HCT116 (cell line): ENCODE measurements around the gene RBM33. TPM values are rescaled to one million over a fixed set of nuclear protein-coding genes. Genes with fewer than 3 reads are reported as not detected.

Experiments used
- ATAC-seq: fragments of 200-7000 bp; cut with Tn5 transposase; 2 replicates; pipeline ENCODE4 v1.9.1; 2020; ENCODE audit warnings: mild to moderate bottlenecking, moderate library complexity
- BruUV-seq: library from RNA; stranded (reverse); fragments of 400-500 nt; replicated peaks from 2 replicates; lab custom pipeline; 2021; lab: Mats Ljungman, UMichigan
- CTCF ChIA-PET: fragments of 300-600 bp; sonication (Branson Sonifier 250); formaldehyde crosslinking; loops from one replicate; lab custom pipeline; 2021; ENCODE audit warnings: antibody characterized with exemption; lab: Charles Lee
- POLR2A ChIA-PET: fragments of 300-600, 350-600 bp; sonication (Branson Sonifier 250); formaldehyde crosslinking; loops from one replicate; lab custom pipeline; 2021; ENCODE audit warnings: antibody characterized with exemption; lab: Charles Lee
- RAD21 ChIA-PET, 2 experiments: fragments of 300-600 bp; sonication (Branson Sonifier 250); formaldehyde crosslinking; loops; one replicate each; lab custom pipeline; 2023; ENCODE audit warnings: low total read pairs in 2 of 2; ENCODE audit not compliant: uncharacterized antibody in 2 of 2, unreplicated experiment in 2 of 2, low non-redundant PET in 1 of 2; lab: Charles Lee
- DNase-seq: peaks from one replicate; pipeline ENCODE4 v3.0.0-alpha.2; 2010; ENCODE audit warnings: low read depth, low spot score
- H2AFZ ChIP-seq: fragments of 200-600 bp; shearing (Covaris generic), sonication (generic); 2 replicates; pipeline ENCODE4 v1.6.1; 2017; ENCODE audit warnings: low read depth, mixed run types, mixed read lengths, antibody characterized with exemption, low read length; ENCODE audit not compliant: poor library complexity, severe bottlenecking
- H3K27ac ChIP-seq: 2 replicates; pipeline ENCODE4 v1.5.1; 2012; ENCODE audit warnings: low read depth, low read length
- H3K27me3 ChIP-seq: fragments of 200-600 bp; sonication (generic); 2 replicates; pipeline ENCODE4 v1.6.1; 2016; ENCODE audit warnings: mixed run types, low read length, mixed read lengths; ENCODE audit not compliant: insufficient read depth
- H3K36me3 ChIP-seq, 2 experiments: fragments of 200-500 bp in 1 of 2; fragments of 200-600 bp in 1 of 2; sonication (Bioruptor generic) in 1 of 2; sonication (generic) in 1 of 2; 2 replicates each; pipeline versions ENCODE4 v1.5.1 to v1.6.1; 2014 to 2016; ENCODE audit warnings: low read length in 2 of 2, inconsistent platforms in 1 of 2, mixed read lengths in 1 of 2, mixed run types in 1 of 2; ENCODE audit not compliant: insufficient read depth in 2 of 2, control insufficient read depth in 1 of 2
- H3K4me1 ChIP-seq, 2 experiments: fragments of 200-600 bp in 1 of 2; sonication (generic) in 1 of 2; 2 replicates each; pipeline versions ENCODE4 v1.5.1 to v1.6.1; 2012 to 2017; ENCODE audit warnings: low read length in 2 of 2, inconsistent platforms in 1 of 2, mild to moderate bottlenecking in 1 of 2, mixed read lengths in 1 of 2, mixed run types in 1 of 2, moderate library complexity in 1 of 2; ENCODE audit not compliant: insufficient read depth in 2 of 2, control insufficient read depth in 1 of 2
- H3K4me2 ChIP-seq: fragments of 200-600 bp; sonication (generic); 2 replicates; pipeline ENCODE4 v1.6.1; 2017; ENCODE audit warnings: mixed run types, low read length, mixed read lengths
- H3K4me3 ChIP-seq, 2 experiments: fragments of 200-600 bp in 1 of 2; sonication (generic) in 1 of 2; replicated peaks in 1 of 2; 2 replicates each; pipeline ENCODE4 v1.5.1; 2011 to 2016; ENCODE audit warnings: low read length in 2 of 2, control low read depth in 1 of 2, low read depth in 1 of 2, mild to moderate bottlenecking in 1 of 2, mixed read lengths in 1 of 2, mixed run types in 1 of 2
- H3K79me2 ChIP-seq: fragments of 200-600 bp; sonication (generic); 2 replicates; pipeline ENCODE4 v1.6.1; 2017; ENCODE audit warnings: mild to moderate bottlenecking, mixed run types, low read length, moderate library complexity, mixed read lengths; ENCODE audit not compliant: insufficient read depth
- H3K9ac ChIP-seq: fragments of 200-600 bp; sonication (generic); 2 replicates; pipeline ENCODE4 v1.6.1; 2016; ENCODE audit warnings: low read length, mixed read lengths
- H3K9me2 ChIP-seq: fragments of 200-600 bp; sonication (generic), shearing (Covaris generic); 2 replicates; pipeline ENCODE4 v1.6.1; 2017; ENCODE audit warnings: mixed run types, mild to moderate bottlenecking, moderate library complexity; ENCODE audit not compliant: insufficient read depth
- H3K9me3 ChIP-seq, 2 experiments: fragments of 200-500 bp in 1 of 2; fragments of 200-600 bp in 1 of 2; sonication (Bioruptor generic) in 1 of 2; sonication (generic) in 1 of 2; 2 replicates each; pipeline ENCODE4 v1.6.1; 2014 to 2017; ENCODE audit warnings: low read length in 2 of 2, mixed read lengths in 2 of 2, inconsistent platforms in 1 of 2, low read depth in 1 of 2, mild to moderate bottlenecking in 1 of 2, mixed run types in 1 of 2, moderate library complexity in 1 of 2; ENCODE audit not compliant: control insufficient read depth in 1 of 2, insufficient read depth in 1 of 2
- H4K20me1 ChIP-seq: fragments of 200-600 bp; sonication (generic), shearing (Covaris generic); 2 replicates; pipeline ENCODE4 v1.6.1; 2017; ENCODE audit warnings: mixed run types, mild to moderate bottlenecking, moderate library complexity; ENCODE audit not compliant: insufficient read depth
- CBX3 ChIP-seq: IDR thresholded peaks from 2 replicates; pipeline ENCODE4 v1.6.1; 2012; ENCODE audit warnings: low read depth
- CEBPB ChIP-seq: IDR thresholded peaks from 2 replicates; pipeline ENCODE4 v1.6.1; 2012; ENCODE audit warnings: low read depth
- EZH2phosphoT487 ChIP-seq: fragments of 200-600 bp; IDR thresholded peaks from 2 replicates; pipeline ENCODE4 v1.6.1; 2018; ENCODE audit warnings: antibody characterized with exemption, borderline replicate concordance
- REST ChIP-seq: IDR thresholded peaks from 2 replicates; pipeline ENCODE4 v1.6.1; 2012; ENCODE audit warnings: low read depth
- SIN3A ChIP-seq: IDR thresholded peaks from 2 replicates; pipeline ENCODE4 v1.6.1; 2012; ENCODE audit warnings: low read depth
- ZNF274 ChIP-seq: fragments of 200-500 bp; sonication (Bioruptor generic); IDR thresholded peaks from 2 replicates; pipeline ENCODE4 v1.6.1; 2014; ENCODE audit warnings: mild to moderate bottlenecking, low read depth, low read length, inconsistent platforms
- intact Hi-C: fragments of 100-400 bp; cut with micrococcal nuclease; formaldehyde crosslinking; loops from 2 replicates; pipeline ENCODE4 v1.10.0; 2022
- total RNA-seq: library from RNA; stranded (reverse); gene quantifications from one replicate; pipeline ENCODE4 v1.2.1, GENCODE V29; 2021; ENCODE audit not compliant: unreplicated experiment
- TF ChIP-seq, protein P1 (sequence below): IDR thresholded peaks from 2 replicates; pipeline ENCODE4 v1.6.1; 2011; ENCODE audit warnings: mild to moderate bottlenecking, low read length, moderate library complexity; ENCODE audit not compliant: insufficient replicate concordance; ENCODE audit errors: extremely low read depth

RBM33 gene
- total RNA-seq, 1 experiment from 2014 or later: 64.3 TPM

DNA sequence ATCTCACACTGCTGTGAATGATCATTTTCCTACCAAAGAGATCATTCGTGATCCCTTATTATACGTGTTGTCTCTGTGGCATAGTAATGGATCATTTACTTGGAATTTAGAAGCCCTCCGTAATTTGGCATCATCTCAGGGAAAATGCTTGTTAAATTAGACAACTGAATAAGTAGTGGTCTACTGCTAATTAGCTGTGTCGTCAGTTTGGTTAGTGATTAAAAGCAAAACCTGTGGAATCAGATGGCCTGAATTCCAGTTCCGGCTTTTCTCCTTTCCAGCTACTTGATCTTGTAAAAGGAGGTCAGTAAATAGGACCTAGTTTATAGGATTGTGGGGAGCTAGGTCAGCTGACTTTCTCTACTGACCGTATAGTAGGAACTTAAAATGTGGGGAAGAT, 65.6 kb downstream of the RBM33 start:
- Histone ChIP-seq H3K4me3 (no peak overlapping the region), H3K4me2 (no peak overlapping the region), H3K27ac (no peak overlapping the region), H3K9me3 (no peaks in the 10 kb centered on the region), H3K4me1 (no peaks in the 10 kb centered on the region)
- CTCF ChIA-PET: no interaction called here
- DNase-seq: no peak
- TF ChIP-seq CBX3 (no peak), SIN3A (no peak), CEBPB (no peak), EZH2phosphoT487 (no peak)
- TF ChIP-seq, all 23 proteins: peak for 0
- BruUV-seq: no TSS peak
- Histone ChIP-seq H3K9me2 (no peaks in the 10 kb centered on the region), H3K27me3 (no peaks in the 10 kb centered on the region), H3K9ac (no peak overlapping the region), H4K20me1 (no peaks in the 10 kb centered on the region; the same call in 1 of the 2 replicates), H3K79me2 (peaks cover 43% of the 10 kb centered on the region), H3K36me3 (peaks cover 8 to 27% of the 10 kb centered on the region in 2 experiments; a peak in 3 of 4 replicates), H2AFZ (no peak overlapping the region)
- RAD21 ChIA-PET: no interaction called here
- POLR2A ChIA-PET: no interaction called here
- no peak for ATAC-seq
- intact Hi-C loops: no loop called here

GRCh38 chr7:155710530-155710929, 66.1 kb downstream of the RBM33 start:
- no peaks in the 10 kb centered on the region for H3K9me2 ChIP-seq
- H3K27me3 ChIP-seq: no peaks in the 10 kb centered on the region
- BruUV-seq: no TSS peak
- H3K4me3 ChIP-seq: no peak overlapping the region
- TF ChIP-seq ZNF274: no peak
- TF ChIP-seq REST: no peak
- TF ChIP-seq, protein P1, sequence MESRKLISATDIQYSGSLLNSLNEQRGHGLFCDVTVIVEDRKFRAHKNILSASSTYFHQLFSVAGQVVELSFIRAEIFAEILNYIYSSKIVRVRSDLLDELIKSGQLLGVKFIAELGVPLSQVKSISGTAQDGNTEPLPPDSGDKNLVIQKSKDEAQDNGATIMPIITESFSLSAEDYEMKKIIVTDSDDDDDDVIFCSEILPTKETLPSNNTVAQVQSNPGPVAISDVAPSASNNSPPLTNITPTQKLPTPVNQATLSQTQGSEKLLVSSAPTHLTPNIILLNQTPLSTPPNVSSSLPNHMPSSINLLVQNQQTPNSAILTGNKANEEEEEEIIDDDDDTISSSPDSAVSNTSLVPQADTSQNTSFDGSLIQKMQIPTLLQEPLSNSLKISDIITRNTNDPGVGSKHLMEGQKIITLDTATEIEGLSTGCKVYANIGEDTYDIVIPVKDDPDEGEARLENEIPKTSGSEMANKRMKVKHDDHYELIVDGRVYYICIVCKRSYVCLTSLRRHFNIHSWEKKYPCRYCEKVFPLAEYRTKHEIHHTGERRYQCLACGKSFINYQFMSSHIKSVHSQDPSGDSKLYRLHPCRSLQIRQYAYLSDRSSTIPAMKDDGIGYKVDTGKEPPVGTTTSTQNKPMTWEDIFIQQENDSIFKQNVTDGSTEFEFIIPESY: no peak
- no peak for TF ChIP-seq SIN3A
- H3K36me3 ChIP-seq: peaks cover 8 to 27% of the 10 kb centered on the region in 2 experiments; a peak in 3 of 4 replicates
- POLR2A ChIA-PET: no interaction called here
- DNase-seq: no peak
- H4K20me1 ChIP-seq: peaks cover 2% of the 10 kb centered on the region; the same call in 1 of the 2 replicates
- no peak overlapping the region for H3K9ac ChIP-seq
- no peak overlapping the region for H3K27ac ChIP-seq
- RAD21 ChIA-PET: no interaction called here
- H3K9me3 ChIP-seq: no peaks in the 10 kb centered on the region
- intact Hi-C loops: no loop called here
- CTCF ChIA-PET: no interaction called here
- no peak for ATAC-seq
- no peaks in the 10 kb centered on the region for H3K4me1 ChIP-seq
- H3K79me2 ChIP-seq: peaks cover 41% of the 10 kb centered on the region; the same call in 1 of the 2 replicates
- no peak overlapping the region for H2AFZ ChIP-seq
- H3K4me2 ChIP-seq: no peak overlapping the region
